Brain microvascular endothelial cell (primary cell): Measurements from ENCODE around the gene TESK1.

ENCODE experiments used
- DNase-seq: peaks from one replicate; pipeline ENCODE4 v3.0.0-alpha.2; 2020
- H3K27ac ChIP-seq: fragments of 250-450 bp; sonication (Bioruptor Pico); 2 replicates; pipeline ENCODE4 v1.5.1; 2020; ENCODE audit warnings: mild to moderate bottlenecking, moderate library complexity
- H3K27me3 ChIP-seq: fragments of 250-450 bp; sonication (Bioruptor Pico); replicated peaks from 2 replicates; pipeline ENCODE4 v1.5.1; 2020; ENCODE audit warnings: mild to moderate bottlenecking
- H3K36me3 ChIP-seq: fragments of 250-450 bp; sonication (Bioruptor Pico); replicated peaks from 2 replicates; pipeline ENCODE4 v1.5.1; 2020; ENCODE audit warnings: mild to moderate bottlenecking
- H3K4me3 ChIP-seq: 2 replicates; pipeline ENCODE4 v1.5.1; 2011; ENCODE audit warnings: low read depth, mild to moderate bottlenecking, control low read depth, low read length, moderate library complexity
- CTCF ChIP-seq: IDR thresholded peaks from 2 replicates; pipeline ENCODE4 v1.5.1; 2011; ENCODE audit warnings: low read depth, mild to moderate bottlenecking, moderate library complexity, low read length, control low read depth, inconsistent platforms; ENCODE audit errors: missing control alignments
- in situ Hi-C: cut with HindIII; loops from 2 replicates; pipeline ENCODE4 v1.10.0; 2017; ENCODE audit warnings: low sequenced_read_pairs, low pct_ligation_motif_present

TESK1 gene

GRCh38 chr9:35649431-35650340 is 44.6 kb downstream of the TESK1 start:
- Histone ChIP-seq H3K36me3 (no peaks in the 10 kb centered on the region), H3K27me3 (no peaks in the 10 kb centered on the region), H3K4me3 (no peak overlapping the region), H3K27ac (no peak overlapping the region)
- no peak for DNase-seq
- in situ Hi-C loops, result no loop called here
- TF ChIP-seq CTCF, result no peak

- TF ChIP-seq CTCF, result no peak
- no peak within 1 kb of the TSS for H3K4me3 ChIP-seq
- H3K36me3 ChIP-seq, result no peaks in the 10 kb centered on the region
- no peak within 1 kb of the TSS for H3K27ac ChIP-seq
- no peak for DNase-seq
- H3K27me3 ChIP-seq, result no peaks in the 10 kb centered on the region
- in situ Hi-C loops, result no loop called here
Observed at GRCh38 chr9:35650341-35651158, 45.5 kb downstream of the TESK1 start, which contains the start of gene SIT1. TSS of gene SIT1 (minus strand) at chr9:35650931. CDS start at chr9:35650853, 78 bp downstream.

GRCh38 chr9:35651956-35652828 is 47.1 kb downstream of the TESK1 start:
- Histone ChIP-seq H3K27me3 (no peaks in the 10 kb centered on the region), H3K36me3 (no peaks in the 10 kb centered on the region), H3K4me3 (no peak overlapping the region), H3K27ac (no peak overlapping the region)
- TF ChIP-seq CTCF, result no peak
- in situ Hi-C loops, result no loop called here
- no peak for DNase-seq

- Histone ChIP-seq H3K27ac (no peak overlapping the region), H3K36me3 (no peaks in the 10 kb centered on the region), H3K27me3 (no peaks in the 10 kb centered on the region), H3K4me3 (no peak overlapping the region)
- in situ Hi-C loops, result no loop called here
- no peak for DNase-seq
- TF ChIP-seq CTCF, result no peak
Observed at GRCh38 chr9:35652829-35653209, 47.8 kb downstream of the TESK1 start.

GRCh38 chr9:35653611-35654010 is 48.5 kb downstream of the TESK1 start:
- no peak overlapping the region for H3K4me3 ChIP-seq
- H3K36me3 ChIP-seq, result no peaks in the 10 kb centered on the region
- H3K27ac ChIP-seq, result no peak overlapping the region
- no peak for TF ChIP-seq CTCF
- no peaks in the 10 kb centered on the region for H3K27me3 ChIP-seq
- in situ Hi-C loops, result no loop called here
- no peak for DNase-seq
